Stimulated activated CD4-positive, alpha-beta T cell treated with anti-CD3 and anti-CD28 coated beads, Interleukin-2, amount 100 ng/mL, for 4 hours (primary cell): Measurements from ENCODE around the gene CAPS.
"Not testable (repeated sequence)": the region's sequence is repeated elsewhere in the genome, so short reads cannot be mapped to it uniquely, and the experiment has no call there.

Experiments used
- DNase-seq: peaks from one replicate; pipeline ENCODE4 v3.0.0-alpha.2; 2020; ENCODE audit warnings: low read depth

CAPS gene

DNA sequence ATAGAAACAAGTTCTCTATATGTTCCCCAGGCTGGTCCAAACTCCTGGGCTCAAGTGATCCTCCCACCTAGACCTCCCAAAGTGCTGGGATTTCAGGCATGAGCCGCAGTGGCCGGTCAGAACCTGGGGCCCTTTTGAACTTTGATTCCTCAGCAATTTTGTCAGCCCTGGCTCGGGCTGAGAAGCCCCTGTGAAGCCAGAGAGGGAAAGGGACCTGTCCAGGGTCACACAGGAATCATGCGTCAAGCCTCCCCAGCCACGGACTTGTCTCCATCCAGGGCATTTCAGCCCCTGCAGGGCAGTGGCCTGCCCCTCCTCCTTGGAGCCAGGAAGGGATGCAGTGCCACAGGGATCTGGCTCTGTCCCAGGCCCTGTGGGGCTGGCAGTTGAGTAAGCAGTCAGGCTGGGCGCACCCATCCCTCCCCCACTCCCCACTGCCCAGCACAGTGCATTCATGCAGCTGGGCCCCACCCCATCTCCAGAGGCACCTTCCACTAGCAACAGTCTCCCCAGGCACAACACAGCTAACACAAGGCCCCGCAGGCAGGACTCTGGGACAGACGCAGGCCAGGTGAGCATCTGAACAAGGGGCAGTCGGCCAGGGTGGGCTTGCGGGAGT is at the start of gene CAPS:
Gene CAPS (plus strand): TSS at position 516 of the 619 bp plus-strand sequence. CDS start 153 bp downstream, outside the sequence.
- no peak for DNase-seq

DNA sequence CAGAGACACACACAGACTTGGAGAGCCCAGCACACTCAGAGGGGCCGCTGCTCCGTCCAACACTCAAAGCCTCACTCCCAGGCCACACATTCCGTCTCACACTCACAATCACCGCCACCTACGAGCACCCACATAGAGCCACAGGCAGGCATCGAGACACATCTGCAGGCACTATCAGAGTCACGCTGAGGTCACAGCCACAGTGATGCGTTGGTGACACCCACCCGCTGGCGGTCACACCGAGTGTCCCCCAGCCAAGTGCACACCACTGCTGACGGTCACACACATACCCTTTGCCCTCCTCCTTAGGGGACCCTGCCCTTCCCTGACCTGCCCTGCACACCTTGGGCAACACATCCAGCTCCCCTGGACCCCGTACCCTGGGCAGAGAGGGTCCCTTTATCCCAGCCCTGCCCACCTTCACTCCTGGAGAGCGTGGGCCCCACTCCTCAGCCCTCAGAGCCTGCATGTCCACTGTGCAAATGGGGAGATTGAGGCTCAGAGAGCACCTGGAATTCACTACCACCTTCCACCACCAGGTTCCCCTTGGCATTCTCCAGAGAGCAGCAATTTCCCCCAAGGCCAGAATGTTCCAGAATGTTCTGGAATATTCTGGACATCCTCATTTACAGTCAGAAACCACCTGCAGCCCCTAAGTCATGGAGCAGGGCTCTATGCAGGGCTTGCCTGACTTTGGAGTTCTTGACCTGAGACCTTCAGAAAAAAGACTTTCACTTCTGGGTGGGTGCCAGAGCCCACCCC is 49.1 kb upstream of the CAPS start:
- no peak for DNase-seq

DNA sequence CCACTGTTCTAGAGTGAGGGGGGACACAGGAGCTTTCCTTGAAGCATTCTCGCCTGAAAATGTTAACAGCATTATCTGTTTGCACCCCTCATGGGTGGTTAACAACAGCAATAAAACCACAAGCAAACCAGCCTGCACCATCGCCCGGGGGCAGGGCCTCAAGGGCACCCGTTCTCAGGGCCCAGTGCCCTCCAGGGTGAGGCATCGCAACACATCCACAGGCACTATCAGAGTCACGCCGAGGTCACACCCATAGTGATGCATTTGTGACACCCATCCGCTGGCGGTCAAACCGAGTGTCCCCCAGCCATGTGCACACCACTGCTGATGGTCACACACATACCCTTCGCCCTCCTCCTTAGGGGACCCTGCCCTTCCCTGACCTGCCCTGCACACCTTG is 48.3 kb upstream of the CAPS start:
- DNase-seq: no peak

DNA sequence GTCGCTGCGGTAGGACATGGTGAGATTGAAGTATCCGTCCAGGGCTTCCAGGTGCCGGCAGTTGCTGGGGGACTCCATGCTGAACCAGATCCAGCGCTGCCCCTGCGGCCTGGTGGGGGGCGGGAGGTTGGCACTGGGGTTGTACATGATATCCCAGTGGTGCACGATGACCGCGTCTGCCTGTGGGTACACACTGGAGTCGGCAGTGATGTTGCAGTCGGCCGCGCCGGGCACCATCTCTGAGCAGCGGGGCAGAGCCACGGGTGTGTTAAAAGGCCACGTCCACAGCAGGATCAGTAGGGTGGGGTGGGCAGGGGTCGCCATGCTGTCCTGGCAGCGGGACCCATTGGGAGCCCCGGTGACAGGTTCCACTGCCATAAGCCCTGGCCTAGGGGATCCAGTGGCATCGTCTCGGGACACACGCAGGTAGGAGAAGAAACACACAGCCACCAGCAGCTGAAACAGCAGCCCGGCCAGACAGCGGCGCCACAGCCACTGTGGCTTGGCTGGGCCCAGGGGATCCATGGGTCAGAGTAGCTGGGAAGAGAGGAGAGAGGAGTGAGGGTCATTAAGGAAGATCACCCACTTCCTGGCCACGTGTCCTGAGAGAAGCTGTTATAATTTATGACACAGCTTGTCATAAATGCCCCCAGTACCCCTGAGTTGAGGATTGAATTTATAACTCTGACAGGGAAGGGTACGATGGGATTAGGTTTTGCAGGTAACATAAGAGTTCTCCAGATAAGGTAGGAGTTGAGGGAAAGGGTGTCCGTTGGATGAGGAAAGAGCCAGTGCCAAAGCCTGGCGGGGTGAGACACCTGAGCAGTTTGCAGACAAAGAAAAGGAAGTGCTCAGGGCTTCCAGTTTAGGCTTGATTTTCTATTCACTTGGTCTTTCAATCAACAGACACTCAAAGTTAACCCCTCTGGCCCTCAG is 46.6 kb upstream of the CAPS start:
- no peak for DNase-seq

DNA sequence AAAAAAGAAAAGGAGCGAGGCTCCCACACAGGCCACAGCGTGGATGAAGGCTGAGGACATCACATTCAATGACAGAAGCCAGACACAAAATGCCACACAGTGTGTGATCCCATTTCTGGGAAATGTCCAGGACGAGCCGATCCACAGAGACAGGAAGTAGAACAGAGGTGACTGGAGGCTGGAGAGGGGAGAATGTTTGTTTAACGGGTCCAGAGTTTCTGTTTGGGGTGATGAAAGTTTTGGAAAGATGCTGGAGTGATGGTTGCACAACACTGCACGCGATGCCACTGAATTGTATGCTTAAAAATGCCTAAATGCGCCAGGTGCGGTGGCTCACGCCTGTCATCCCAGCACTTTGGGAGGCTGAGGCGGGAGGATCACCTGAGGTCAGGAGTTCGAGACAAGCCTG is 43.1 kb upstream of the CAPS start:
- no peak for DNase-seq

DNA sequence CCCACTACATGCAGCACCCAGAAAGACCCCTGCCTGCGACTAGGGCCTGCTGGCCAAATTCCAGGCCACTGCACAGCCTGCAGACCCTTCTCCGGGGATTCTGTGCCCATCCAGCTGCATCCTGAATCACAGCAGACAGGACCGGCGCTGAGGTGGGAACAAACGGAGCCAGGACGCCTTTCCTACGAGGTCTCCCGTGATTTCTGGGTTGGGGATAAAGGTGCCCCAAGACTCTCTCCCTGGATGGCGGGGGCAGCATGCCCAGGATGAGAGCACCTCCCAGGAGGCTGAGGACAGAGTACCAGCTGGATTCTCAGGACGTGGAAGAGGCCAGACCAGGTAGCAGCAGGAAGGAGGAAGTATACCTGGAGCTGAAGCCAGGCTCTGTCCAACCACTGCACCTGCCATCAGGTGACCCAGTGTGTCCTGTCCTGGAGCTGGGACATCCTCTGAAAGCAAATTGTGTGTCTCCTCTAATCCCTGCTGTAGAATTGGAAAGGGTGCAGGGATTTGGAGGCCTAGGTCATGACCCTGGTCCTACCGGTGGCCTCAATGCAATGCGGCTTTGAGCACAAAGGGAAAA is 40.3 kb upstream of the CAPS start:
- no peak for DNase-seq

DNA sequence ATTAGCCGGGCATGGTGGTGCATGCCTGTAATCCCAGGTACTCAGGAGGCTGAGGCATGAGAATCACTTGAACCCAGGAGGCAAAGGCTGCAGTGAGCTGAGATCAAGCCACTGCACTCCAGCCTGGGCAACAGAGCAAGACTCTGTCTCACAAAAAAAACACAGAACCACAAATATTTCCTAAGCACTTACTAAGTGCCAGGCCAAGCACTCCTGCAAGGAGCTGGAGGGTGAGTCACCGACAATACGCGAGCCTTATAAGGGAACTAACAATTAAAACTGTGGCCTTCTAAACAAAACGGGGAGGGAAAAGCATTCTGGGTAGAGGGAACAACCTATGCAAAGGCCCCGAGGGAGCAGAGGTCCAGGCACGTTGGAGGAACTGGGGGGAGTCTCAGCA is 39.6 kb upstream of the CAPS start:
- DNase-seq: not testable (repeated sequence)

DNA sequence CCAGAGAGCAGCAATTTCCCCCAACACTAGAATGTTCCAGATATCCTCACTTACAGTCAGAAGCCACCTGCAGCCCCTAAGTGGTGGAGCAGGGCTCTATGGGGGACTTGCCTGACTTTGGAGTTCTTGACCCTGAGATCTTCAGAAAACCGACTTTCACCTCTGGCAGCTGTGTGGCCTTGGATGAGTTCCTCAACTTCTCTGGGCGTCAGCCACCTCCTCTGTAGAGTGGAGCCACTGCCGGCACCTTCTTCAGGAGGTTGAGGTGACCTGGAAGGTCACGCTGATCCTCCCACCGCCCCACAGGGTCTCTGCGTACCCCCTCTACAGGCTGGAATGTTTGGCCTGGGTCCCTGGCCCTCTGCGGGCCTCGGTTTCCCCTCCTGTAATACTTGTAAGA is 36.6 kb upstream of the CAPS start:
- DNase-seq: no peak

DNA sequence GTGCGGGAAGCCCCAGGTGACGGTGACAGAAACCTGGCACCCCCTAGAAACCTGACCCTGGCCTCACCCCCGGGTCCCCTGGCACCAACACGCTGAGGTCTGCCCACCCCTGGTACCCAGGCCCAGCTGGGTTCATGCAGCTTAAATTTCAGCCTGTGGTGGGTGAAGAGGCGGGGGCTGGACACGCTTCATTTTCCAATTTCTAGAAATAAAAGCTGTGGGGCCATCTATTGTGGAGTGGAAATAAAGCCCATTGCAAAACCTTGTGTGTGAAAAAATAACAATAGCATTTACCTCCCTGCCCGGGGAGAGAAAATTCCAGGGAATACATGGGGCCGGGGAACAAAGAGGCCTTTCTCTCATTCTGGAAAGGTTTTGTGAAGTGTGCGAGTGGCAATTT is 36.2 kb upstream of the CAPS start:
- no peak for DNase-seq

DNA sequence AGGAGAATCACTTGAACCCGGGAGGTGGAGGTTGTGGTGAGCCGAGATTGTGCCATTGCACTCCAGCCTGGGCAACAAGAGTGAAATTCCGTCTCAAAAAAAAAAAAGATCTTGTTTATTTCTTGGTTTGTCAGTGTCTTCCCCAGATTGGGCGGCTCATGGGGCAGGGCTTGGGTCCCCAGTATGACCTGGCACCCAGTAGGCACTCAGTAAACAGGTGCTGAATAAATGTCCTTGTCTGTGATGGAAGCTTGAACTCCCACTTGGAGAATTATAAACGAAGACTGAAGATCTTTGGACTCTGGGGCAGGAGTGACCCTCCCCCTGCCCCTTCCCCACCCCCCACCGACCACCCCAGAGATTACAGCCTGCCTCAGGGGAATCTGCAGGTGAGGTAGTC is 33.9 kb upstream of the CAPS start:
- DNase-seq: no peak

DNA sequence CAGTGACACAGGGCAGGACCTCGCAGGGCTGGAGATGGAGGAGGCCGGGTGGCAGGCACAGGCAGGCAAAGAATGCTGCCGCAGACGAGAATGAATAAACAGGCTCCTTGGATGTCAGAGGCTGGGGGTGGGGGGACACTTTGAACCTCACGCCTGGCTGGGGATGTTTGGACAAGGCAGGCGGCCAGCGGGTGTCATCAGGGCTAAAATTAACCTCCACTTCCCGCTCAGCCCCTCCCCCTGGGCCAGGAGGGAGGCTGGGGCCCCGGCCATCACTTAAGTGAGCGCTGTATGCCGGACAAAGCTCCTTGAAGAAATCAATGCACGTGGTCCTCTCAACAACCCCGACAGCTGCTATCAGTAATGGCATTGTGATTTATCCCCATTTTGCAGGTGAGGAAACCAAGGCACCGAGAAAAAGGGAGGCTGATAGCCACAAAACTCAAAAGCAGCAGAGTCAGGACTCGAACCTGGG is 33.4 kb upstream of the CAPS start:
- no peak for DNase-seq

DNA sequence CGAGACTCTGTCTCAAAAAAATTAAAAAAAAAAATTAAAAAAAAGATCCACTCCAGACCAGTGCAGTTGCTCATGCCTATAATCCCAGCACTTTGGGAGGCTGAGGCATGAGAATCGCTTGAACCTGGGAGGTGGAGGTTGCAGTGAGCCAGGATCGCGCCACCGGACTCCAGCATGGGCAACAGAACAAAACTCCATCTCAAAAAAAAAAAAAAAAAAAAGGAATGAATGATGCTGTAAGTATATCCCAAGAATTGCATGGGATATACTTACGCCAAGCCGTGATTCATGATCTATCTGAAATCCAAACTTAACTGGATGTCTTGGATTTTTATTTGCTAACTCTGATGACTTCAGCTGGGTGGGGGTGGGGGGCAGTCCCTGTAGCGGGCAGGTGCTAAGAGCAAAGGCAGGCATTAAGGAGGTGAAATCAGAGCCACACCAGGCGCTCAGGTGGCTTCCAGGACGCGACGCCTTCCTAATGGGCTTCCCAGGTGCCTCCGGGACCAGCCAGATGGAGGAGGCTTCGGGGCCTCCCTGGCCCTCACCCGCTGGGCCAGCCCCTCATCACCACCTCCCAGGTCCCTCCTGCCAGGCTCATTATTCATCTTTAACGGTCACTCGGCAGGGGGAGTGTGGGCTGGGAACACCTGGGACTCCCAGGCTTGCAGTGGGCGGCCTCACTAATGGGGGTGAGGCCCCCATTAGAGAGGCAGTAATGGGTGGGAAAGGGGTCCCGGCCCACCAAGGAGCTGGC is 32.3 kb upstream of the CAPS start:
- no peak for DNase-seq

DNA sequence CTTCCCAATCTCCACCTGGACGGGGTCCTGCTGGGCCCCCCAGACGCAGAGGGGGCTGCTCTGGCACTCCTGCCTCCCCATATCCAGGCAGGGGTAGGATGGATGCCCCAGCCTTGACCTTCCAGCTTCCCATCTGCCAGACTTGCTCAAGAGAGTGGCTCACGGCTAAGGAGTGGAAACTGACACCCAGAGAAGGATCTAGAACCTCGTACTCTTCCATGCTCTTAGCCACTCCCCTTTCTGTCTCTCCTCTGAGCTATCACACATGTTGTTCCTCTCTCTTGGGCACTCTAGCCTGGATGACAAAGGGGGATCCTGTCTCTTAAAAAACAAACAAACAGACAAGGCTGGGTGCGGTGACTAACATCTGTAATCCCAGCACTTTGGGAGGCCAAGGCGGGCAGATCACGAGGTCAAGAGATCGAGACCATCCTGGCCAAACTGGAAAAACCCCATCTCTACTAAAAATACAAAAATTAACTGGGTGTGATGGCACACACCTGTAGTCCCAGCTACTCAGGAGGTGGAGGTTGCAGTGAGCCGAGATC is 31.6 kb upstream of the CAPS start:
- no peak for DNase-seq

DNA sequence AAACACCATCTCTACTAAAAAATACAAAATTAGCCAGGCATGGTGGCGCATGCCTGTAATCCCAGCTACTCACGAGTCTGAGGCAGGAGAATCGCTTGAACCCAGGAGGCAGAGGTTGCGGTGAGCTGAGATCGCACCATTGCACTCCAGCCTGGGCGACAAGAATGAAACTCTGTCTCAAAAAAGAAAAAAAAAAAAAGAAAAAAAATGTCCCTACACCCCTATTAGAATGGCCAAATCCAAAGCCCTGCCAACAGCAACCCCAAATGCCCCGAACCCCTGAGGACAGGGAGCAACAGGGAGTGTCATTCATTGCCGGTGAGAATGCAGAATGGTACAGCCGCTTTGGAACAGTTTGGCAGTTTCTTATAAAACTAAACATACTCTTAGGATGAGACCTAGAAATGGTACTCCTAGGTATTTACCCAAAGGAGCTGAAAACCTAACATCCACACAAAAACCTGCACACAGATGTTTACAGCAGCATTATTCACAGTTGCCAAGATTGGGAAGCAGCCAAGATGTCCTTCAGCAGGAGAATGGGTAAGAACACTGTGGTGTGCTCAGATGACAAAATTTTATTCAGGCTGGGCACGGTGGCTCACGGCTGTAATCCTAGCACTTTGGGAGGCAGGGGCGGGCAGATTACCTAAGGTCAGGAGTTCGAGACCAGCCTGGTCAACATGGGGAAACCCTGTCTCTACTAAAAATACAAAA is 30.7 kb upstream of the CAPS start:
- not testable (repeated sequence) for DNase-seq

DNA sequence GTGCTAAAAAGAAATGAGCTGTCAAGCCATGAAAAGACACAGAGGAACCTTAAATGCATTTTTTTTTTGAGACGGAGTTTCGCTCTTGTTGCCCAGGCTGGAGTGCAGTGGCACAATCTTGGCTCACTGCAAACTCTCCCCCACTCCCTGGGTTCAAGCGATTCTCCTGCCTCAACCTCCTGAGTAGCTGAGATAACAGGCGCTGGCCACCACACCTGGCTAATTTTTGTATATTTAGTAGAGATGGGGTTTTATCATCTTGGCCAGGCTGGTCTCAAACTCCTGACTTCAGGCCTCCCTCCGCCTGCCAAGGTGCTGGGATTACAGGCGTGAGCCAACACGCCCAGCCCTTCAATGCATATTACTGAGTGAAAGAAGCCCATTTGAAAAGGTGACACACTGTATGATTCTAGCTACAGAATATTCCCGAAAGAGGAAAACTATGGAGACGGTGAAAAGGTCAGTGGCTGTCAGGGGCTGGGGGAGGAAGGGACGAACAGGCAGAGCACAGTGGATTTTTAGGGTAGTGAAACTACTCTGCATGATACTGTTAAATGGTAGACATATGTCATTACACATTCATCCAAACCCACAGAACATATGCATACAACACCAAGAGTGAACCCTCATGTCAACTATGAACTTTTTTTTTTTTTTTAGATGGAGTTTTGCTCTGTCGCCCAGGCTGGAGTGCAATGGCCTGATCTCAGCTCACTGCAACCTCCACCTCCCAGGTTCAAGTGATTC is 29.8 kb upstream of the CAPS start:
- not testable (repeated sequence) for DNase-seq

DNA sequence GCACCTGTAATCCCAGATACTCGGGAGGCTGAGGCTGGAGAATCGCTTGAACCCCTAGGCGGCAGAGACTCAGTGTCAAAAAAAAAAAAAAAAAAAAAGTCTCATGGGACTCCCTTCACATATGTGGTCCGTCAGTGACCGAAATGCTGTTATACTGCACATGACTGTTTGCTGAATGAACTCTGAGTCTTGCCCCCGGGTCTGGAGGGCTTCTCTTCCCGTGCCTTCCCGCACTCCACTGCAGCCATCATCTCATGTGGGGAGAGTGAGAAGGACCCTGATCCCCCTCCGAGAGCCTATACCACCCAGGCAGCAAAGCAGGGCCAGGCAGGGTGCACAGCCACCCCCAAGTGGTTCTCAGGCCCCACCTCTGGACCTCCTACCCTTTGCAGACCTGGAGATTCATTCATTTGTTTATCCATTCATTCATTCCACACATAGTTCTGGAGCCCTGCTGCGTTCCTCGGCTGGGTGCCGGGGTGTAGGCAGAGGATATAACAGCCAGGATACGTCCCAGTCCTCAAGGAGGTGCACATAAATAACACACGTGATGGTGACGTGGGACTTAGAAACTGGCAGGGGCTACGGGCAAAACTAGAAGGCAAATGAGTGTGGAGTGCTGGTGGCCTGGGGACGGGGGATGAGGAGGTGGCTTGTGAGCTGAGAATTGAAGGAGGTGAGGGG is 24.6 kb upstream of the CAPS start:
- no peak for DNase-seq

DNA sequence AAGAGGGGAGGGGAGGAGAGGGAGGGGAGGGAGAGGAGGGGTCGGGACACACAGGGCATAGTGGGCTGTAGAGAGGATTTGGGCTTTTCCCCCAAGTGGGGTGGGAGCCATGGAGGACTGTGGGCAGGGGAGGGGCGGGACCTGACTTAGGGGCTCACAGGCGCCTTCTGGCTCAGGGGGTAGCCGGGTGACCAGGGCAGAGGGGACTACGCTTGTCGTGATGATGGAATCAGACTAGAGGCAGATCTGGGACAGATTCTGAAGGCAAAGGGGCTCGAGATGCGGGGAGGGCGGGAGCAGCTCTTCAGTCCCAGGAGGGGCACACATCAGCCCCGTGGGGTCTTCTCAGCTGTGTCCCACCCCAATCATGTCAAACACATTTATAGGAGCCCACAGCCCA is 24.0 kb upstream of the CAPS start:
- no peak for DNase-seq

DNA sequence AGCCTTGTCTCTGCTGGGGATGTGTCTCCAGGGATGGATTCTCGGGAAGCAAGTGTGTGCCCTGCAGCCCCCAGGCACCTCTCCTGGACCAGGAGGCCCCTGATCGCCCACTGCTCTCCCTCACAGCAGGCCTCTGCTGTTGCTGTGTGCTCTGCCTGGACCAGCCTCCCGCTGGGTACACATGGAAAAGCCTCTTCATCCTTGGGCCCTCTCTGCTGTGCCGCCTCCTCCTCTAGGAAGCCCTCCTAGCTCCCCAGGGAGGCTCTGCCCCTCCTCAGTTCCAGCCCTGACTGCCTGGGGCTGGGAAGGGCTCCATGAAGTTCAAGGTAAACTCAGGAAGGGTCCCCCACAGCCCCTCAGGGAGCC is 22.5 kb upstream of the CAPS start:
- DNase-seq: no peak
